NCI-H2196 treated with DMSO at 0.1 percent for 48 hours (cell line): ENCODE measurements around the gene SRA1.

Source experiments
- DNase-seq: peaks from one replicate; lab custom pipeline; 2025; ENCODE audit not compliant: unreplicated experiment; lab: John Stamatoyannopoulos, UW

The SRA1 gene

DNA sequence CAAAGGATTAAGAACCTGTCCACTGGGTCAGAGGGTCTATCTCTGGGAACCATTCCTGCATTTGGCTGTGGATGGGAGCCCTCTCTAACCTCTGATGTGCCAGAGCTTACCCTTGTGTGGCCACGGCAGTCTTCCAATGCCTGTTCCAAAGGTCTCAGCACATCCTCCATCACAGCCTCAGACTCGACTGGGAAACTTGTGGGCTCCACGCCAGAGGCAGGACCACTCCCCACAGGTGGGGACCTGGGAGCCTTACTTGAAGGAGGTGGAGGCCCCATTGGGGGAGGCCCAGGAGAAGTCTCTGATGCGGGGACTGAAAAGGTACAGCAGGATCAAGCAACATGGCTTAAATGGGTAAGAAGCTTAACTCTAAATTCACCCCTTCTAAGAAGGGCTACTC lies 5.4 kb downstream of the SRA1 start:
- no peak for DNase-seq

DNA sequence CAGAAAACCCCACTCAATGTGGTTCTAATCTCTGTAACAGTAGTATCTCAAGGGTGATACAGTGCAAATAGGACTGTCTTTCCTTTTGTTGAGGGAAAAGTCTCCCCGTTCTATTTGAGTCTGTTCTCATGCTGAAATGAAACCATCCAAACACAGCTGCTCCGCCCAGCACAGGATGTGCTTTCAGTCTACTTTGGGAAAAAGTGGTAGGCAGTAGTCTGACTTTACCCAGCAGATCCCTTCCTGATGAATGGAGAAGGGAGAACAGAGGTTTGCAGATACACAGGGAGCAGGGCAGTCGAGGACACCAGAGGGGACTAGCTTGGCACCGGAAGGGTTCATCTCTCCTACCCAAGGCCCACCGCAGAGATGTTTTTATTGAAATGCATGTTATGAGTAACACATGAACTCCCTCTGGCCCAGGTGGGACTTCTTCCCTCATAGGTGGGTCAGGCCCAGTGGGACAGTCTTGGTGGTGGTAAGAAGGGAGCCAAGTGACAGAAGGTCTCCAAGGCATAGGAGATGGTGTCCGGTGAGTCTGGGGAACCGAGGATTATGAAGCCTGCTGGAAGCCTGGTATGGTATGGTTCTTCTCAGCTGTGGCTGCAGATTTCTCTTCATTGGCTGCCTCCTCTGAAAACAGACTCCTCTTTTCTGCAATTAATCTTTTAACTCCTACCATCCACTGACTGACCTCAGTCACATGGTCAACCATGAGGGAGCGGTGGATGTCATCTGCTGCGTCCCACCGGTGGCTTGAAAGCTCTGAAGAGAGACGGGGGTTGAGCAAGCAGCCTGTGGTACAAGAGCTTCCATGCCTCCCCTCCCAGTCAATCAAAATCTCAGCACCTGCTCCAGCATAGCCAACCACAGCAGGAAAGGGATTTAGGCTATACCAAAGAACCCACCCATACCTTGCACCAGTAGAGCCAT lies 6.9 kb downstream of the SRA1 start:
- no peak for DNase-seq

DNA sequence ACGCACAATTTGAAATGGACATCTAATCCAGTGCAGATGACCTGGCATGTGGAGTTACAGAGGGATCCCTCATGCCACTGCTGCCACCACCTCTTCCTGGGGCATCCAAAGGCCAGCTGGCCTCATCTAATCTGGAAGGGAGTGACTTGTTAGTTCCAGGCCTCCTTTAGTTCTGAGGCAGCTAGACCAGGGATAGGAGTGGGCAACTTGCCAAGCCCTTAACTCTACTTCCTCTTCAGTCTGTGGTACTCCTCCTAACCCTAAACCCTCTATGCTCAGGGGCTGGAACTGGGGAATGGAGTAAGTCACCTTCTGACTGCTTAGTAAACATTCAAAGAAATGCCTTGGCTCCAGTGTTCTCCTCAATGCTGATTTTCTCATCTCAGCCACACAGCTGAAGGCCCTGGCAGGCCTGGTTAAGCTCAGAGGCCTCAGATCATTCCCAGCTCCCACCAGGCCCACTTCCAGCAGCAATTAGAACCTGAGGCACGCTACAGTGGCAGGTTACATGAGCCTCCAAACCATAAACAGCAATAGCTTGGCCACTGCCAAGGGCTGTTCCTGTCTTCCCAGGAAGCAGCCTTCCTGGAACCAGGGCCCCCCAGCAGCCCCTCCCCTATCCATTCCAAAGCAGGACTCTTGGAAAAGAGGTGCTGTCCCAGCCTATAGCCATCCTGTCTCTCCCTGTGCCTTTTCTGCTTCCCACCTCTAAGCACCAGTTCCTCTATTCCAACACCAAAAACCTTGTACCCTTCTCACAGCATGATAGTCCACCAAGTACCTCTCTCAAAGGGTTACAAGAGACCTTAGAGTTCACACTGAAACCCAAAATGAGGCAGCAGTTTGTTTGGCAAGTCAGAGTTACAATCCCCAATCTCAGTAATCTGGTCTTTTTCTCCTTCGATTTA lies 7.8 kb downstream of the SRA1 start:
- peak; percentile 27 for DNase-seq

GRCh38 chr5:140548791-140549190 lies 8.5 kb downstream of the SRA1 start:
- DNase-seq, result no peak

- DNase-seq, result no peak
Observed at GRCh38 chr5:140548300-140548688, 9.0 kb downstream of the SRA1 start.

GRCh38 chr5:140547508-140548299 lies 9.6 kb downstream of the SRA1 start, which contains the start of gene EIF4EBP3:
TSS of gene EIF4EBP3 (plus strand) at chr5:140547662. CDS start at chr5:140547738, 76 bp downstream.
- peak; percentile 92 for DNase-seq

- DNase-seq, result no peak
Observed at GRCh38 chr5:140546851-140547507, 10.3 kb downstream of the SRA1 start.

DNA sequence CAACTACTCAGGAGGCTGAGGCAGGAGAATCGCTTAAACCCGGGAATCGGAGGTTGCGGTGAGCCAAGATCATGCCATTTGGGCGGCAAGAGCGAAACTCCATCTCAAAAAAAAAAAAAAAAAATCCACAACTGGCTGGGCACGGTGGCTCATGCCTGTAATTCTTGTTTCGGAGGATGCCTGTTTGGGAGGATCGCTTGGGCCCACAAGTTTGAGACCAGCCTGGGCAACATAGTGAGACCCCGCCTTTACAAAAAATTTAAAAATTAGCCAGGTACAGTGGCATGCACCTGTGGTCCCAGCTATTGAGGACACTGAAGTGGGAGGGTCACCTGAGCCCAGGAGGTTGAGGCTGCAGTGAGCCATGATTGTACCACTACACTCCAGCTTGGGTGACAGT lies 11.7 kb downstream of the SRA1 start:
- no peak for DNase-seq

DNA sequence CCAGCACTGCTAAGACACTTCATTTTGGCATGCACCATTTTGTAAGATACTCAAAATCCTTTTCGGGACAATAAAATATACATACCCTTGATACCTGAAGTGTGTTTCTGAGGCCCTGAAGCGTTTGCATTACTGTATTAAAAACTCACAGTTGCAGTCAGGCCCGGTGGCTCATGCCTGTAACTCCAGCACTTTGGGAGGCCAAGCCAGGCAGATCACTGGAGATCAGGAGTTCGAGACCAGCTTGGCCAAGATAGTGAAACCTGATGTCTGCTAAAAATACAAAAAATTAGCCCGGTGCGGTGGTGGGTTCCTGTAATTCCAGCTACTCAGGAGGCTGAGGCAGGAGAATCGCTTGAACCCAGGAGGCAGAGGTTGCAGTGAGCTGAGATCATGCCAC lies 12.3 kb downstream of the SRA1 start:
- DNase-seq, result no peak

- no peak for DNase-seq
Observed at GRCh38 chr5:140542972-140543371, 14.3 kb downstream of the SRA1 start.

DNA sequence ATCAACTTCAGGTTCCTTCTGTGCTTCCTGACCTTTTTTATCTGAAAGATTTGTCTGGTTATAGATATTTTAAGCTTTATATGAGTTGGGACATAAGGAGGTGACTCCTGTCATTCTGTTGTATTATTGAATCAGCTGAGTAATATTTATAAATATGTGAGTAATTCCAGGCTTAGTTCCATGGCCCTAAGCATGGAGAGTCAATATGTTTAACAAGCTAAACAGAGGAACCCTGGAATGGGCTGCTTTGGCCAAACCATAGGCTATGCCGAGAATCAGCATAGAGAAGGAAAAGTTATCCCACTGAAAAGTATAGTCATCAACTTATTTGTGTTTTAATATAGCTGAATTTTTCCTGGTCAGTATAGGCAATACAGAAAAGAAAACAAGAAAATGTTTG lies 17.0 kb downstream of the SRA1 start:
- no peak for DNase-seq

GRCh38 chr5:140524003-140524402 lies 33.3 kb downstream of the SRA1 start:
- DNase-seq, result no peak

- no peak for DNase-seq
Observed at GRCh38 chr5:140513124-140513523, 44.1 kb downstream of the SRA1 start.

- no peak for DNase-seq
Observed at GRCh38 chr5:140509898-140510297, 47.4 kb downstream of the SRA1 start.

DNA sequence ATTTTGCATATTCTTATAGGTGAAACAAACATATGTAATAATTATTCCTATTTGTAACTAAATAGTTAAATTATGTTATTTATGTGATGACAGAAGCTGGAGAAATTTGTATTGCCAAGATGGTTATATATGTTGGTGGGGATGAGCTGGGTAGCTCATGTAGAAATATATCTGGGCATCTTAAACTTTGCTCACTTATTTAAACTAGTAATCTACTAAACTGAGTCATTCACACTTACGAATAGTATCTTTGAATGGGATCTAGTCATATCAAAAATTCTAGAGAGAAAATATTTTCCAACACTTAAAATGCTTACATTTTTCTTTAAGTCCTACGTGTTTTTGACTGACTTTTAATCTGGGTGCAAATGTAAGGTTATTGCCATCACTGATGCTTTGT lies 54.4 kb downstream of the SRA1 start:
- no peak for DNase-seq
